Inflammatory macrophage treated with lipopolysaccharide for 4 hours (primary cell): ENCODE results near the gene THADA.
A peak's percentile ranks its signal among the peaks of the same experiment; 100 is the strongest.
"Not testable (repeated sequence)": the region's sequence is repeated elsewhere in the genome, so short reads cannot be mapped to it uniquely, and the experiment has no call there.

Experiments
- DNase-seq: peaks from one replicate; pipeline ENCODE4 v3.0.0-alpha.2; 2020

The THADA gene, protein sequence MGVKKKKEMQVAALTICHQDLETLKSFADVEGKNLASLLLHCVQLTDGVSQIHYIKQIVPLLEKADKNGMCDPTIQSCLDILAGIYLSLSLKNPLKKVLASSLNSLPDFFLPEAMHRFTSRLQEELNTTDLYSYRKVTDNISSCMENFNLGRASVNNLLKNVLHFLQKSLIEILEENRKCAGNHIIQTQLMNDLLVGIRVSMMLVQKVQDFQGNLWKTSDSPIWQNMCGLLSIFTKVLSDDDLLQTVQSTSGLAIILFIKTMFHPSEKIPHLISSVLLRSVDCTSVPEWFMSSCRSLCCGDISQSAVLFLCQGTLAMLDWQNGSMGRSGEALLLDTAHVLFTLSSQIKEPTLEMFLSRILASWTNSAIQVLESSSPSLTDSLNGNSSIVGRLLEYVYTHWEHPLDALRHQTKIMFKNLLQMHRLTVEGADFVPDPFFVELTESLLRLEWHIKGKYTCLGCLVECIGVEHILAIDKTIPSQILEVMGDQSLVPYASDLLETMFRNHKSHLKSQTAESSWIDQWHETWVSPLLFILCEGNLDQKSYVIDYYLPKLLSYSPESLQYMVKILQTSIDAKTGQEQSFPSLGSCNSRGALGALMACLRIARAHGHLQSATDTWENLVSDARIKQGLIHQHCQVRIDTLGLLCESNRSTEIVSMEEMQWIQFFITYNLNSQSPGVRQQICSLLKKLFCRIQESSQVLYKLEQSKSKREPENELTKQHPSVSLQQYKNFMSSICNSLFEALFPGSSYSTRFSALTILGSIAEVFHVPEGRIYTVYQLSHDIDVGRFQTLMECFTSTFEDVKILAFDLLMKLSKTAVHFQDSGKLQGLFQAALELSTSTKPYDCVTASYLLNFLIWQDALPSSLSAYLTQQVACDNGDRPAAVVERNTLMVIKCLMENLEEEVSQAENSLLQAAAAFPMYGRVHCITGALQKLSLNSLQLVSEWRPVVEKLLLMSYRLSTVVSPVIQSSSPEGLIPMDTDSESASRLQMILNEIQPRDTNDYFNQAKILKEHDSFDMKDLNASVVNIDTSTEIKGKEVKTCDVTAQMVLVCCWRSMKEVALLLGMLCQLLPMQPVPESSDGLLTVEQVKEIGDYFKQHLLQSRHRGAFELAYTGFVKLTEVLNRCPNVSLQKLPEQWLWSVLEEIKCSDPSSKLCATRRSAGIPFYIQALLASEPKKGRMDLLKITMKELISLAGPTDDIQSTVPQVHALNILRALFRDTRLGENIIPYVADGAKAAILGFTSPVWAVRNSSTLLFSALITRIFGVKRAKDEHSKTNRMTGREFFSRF (N-terminal part only)

DNA sequence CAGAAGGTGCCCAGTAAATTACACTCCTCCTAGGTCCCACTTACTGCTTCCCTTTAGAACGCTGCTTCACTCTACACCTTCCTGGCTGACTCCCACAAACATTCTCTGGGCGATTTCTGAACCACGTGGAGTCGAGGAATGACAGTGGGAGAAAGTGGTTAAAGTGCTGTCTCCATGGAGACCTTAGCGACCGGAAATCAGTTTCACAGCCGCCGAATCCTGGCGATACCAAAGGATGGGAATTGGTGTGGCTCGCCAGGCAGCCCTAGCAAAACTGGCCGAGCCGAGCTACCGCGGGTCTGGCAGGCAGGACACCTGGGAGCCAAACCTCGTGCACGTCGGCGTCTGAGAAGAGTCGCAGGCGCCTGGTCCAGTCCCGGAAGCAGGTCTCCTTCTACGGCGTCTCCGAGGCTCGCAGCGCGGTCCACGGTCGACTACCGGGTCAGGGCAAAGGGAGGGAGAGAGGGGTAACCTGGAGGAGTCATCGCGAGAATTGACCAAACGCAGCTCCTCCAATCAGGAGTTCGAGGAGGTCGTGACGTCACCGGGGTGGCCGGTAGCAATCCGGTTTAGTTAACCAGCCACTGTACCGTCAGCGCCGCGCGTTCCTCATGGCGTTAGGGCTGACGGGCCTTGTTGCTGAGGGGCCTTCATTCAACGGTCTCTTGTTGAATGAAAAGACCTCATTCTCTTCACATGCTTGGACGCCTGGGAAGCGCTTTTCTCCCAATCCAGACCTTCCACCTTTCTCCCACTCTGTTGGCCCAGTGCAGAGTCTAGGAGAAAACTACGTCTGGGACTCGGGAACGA lies at the start of gene THADA:
Gene THADA, minus strand, starts transcription at position 436 of the 810 bp plus-strand sequence. CDS start 3,646 bp downstream, outside the sequence.
- DNase-seq, result peak; percentile 100

GRCh38 chr2:43643680-43644079 lies 47.8 kb upstream of the THADA start:
- no peak for DNase-seq

GRCh38 chr2:43642363-43642762 lies 46.5 kb upstream of the THADA start:
- DNase-seq, result no peak

GRCh38 chr2:43637030-43637803 lies 41.4 kb upstream of the THADA start, which contains the start of gene PLEKHH2:
Gene PLEKHH2, plus strand, starts transcription at chr2:43637260. Its CDS starts 7,414 bp downstream, at chr2:43644674.
- peak; percentile 66 for DNase-seq

DNA sequence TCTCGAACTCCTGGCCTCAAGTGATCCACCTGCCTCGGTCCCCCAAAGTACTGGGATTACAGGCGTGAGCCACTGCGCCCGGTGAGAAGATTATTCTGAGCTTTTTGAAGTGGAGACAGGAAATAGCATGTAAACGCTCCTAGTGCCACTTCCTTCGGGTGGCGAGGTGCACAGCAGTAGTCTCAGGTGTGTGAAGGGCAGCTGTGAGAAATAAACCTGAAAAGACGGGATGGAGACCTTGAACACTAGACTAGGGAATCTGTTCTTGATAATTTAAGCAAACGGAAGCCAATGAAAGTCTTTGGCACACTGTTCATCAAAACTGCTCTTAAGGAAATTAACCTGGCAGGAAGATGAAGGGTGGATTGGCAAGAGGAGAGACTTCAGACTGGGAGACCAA lies 40.8 kb upstream of the THADA start:
- DNase-seq, result no peak

DNA sequence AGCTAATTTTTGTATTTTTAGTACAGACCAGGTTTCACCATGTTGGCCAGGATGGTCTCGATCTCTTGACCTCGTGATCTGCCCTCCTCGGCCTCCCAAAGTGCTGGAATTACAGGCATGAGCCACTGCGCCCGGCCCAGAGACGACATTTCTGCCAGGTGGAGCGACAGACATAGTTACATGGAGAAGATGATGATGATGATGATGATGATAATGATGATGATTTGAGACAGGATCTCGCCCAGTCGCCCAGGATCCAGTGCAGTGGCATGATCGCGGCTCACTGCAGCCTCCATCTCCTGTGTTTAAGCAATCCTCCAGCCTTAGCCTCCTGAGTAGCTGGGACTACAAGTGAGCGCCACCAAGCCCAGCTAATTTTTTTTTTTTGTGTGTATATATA lies 40.3 kb upstream of the THADA start:
- DNase-seq, result not testable (repeated sequence)

- no peak for DNase-seq
Observed at GRCh38 chr2:43634604-43635306, 38.9 kb upstream of the THADA start.

- no peak for DNase-seq
Observed at GRCh38 chr2:43631618-43632317, 35.9 kb upstream of the THADA start.

GRCh38 chr2:43622931-43623451 lies 27.2 kb upstream of the THADA start:
- DNase-seq, result no peak

GRCh38 chr2:43619511-43619910 lies 23.7 kb upstream of the THADA start:
- DNase-seq, result no peak

GRCh38 chr2:43616967-43617680 lies 21.3 kb upstream of the THADA start:
- DNase-seq, result no peak

GRCh38 chr2:43612944-43613343 lies 17.1 kb upstream of the THADA start:
- no peak for DNase-seq

GRCh38 chr2:43611987-43612894 lies 16.4 kb upstream of the THADA start:
- DNase-seq, result peak; percentile 62

- DNase-seq, result no peak
Observed at GRCh38 chr2:43610361-43610760, 14.5 kb upstream of the THADA start.

- peak; percentile 55 for DNase-seq
Observed at GRCh38 chr2:43609290-43609918, 13.6 kb upstream of the THADA start.

GRCh38 chr2:43605851-43606250 lies 10.0 kb upstream of the THADA start:
- no peak for DNase-seq

DNA sequence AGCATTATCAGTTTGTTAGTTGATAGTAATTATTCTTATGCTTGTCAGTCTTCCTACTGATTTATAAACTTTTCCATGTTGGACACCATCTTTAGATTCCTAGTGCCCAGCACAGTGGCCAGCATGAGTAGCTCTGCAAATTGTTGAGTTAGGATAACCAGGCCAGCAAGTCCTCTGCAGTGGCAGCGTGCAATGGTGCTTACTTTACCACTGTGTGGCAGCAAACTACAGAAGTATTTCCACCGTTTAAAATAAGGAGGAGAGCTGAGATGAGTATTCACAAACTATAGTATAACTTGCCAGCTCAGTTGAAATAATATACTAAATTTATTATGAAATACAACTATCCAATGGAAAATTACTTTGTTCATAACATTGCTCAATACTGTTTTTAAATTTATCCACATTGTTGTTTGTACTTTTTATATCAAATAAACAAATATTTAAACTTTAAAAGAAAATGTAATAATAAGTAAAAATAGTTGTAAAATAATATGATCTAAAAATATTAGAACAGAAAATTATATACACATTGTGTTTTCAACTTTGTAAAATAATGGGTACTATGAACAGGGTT lies 9.3 kb upstream of the THADA start:
- peak; percentile 29 for DNase-seq
